HEK293T (cell line): ENCODE measurements around the gene MTA1.

ENCODE experiments used
- BHLHE40 ChIP-seq: fragments of 450-650 bp; IDR thresholded peaks from 2 replicates; pipeline ENCODE4 v1.6.1; 2016; ENCODE audit warnings: mild to moderate bottlenecking, moderate library complexity, borderline replicate concordance
- FOXK2 ChIP-seq: fragments of 450-650 bp; IDR thresholded peaks from 2 replicates; pipeline ENCODE4 v1.6.1; 2016; ENCODE audit warnings: mild to moderate bottlenecking
- HDGF ChIP-seq: fragments of 450-650 bp; IDR thresholded peaks from 2 replicates; pipeline ENCODE4 v1.6.1; 2017; ENCODE audit warnings: antibody characterized with exemption, borderline replicate concordance
- L3MBTL2 ChIP-seq: fragments of 450-650 bp; conservative IDR thresholded peaks from 2 replicates; pipeline ENCODE4 v1.6.1; 2016; ENCODE audit warnings: mild to moderate bottlenecking
- NFRKB ChIP-seq: fragments of 450-650 bp; IDR thresholded peaks from 2 replicates; pipeline ENCODE4 v1.6.1; 2016; ENCODE audit warnings: mild to moderate bottlenecking, moderate library complexity
- SP1 ChIP-seq: fragments of 450-650 bp; IDR thresholded peaks from 2 replicates; pipeline ENCODE4 v1.6.1; 2017
- SUZ12 ChIP-seq: fragments of 450-650 bp; IDR thresholded peaks from 2 replicates; pipeline ENCODE4 v1.6.1; 2016; ENCODE audit warnings: mild to moderate bottlenecking

- TF ChIP-seq FOXK2, result no peak
- TF ChIP-seq SP1, result no peak
- no peak for TF ChIP-seq NFRKB
- TF ChIP-seq SUZ12, result no peak
- TF ChIP-seq HDGF, result no peak
- no peak for TF ChIP-seq L3MBTL2
- TF ChIP-seq BHLHE40, result no peak
Measured at GRCh38 chr14:105384041-105384557, 35.5 kb upstream of the MTA1 start.
